Astrocyte (in vitro differentiated cells and primary cell): ENCODE measurements around the gene KIAA0040. TPM values are rescaled to one million over a fixed set of nuclear protein-coding genes. Genes with fewer than 3 reads are reported as not detected.

Experiments used
- DNase-seq: peaks from one replicate; pipeline ENCODE4 v3.0.0-alpha.2; 2010; ENCODE audit warnings: low read depth
- FAIRE-seq: peaks from 2 replicates; lab custom pipeline; 2011; peaks lifted over from hg19 to GRCh38; lab: Jason Lieb, UNC
- H2AFZ ChIP-seq: 2 replicates; pipeline ENCODE4 v1.6.0; 2012; ENCODE audit warnings: low read depth, low read length, inconsistent platforms
- H3K27ac ChIP-seq: 2 replicates; pipeline ENCODE4 v1.5.1; 2011; ENCODE audit warnings: low read depth, low read length, inconsistent platforms
- H3K27me3 ChIP-seq: 2 replicates; pipeline ENCODE4 v1.6.0; 2011; ENCODE audit warnings: low read length, inconsistent platforms; ENCODE audit not compliant: insufficient read depth
- H3K36me3 ChIP-seq: 2 replicates; pipeline ENCODE4 v1.5.1; 2011; ENCODE audit warnings: low read length, inconsistent platforms; ENCODE audit not compliant: insufficient read depth
- H3K4me1 ChIP-seq: 2 replicates; pipeline ENCODE4 v1.5.1; 2011; ENCODE audit warnings: low read length, inconsistent platforms; ENCODE audit not compliant: insufficient read depth
- H3K4me2 ChIP-seq: 2 replicates; pipeline ENCODE4 v1.6.0; 2012; ENCODE audit warnings: low read length, inconsistent platforms
- H3K4me3 ChIP-seq: 2 replicates; pipeline ENCODE4 v1.5.1; 2011; ENCODE audit warnings: low read depth, mild to moderate bottlenecking, low read length, inconsistent platforms; ENCODE audit not compliant: insufficient read depth
- H3K79me2 ChIP-seq: 2 replicates; pipeline ENCODE4 v1.6.0; 2012; ENCODE audit warnings: mild to moderate bottlenecking, low read length, inconsistent platforms; ENCODE audit not compliant: insufficient read depth
- H3K9ac ChIP-seq: 2 replicates; pipeline ENCODE4 v1.6.0; 2012; ENCODE audit warnings: mild to moderate bottlenecking, low read length, inconsistent platforms
- H3K9me3 ChIP-seq: 2 replicates; pipeline ENCODE4 v1.5.1; 2012; ENCODE audit warnings: low read depth, mild to moderate bottlenecking, low read length, inconsistent platforms; ENCODE audit not compliant: insufficient read depth
- H4K20me1 ChIP-seq: 2 replicates; pipeline ENCODE4 v1.6.0; 2012; ENCODE audit warnings: low read length, inconsistent platforms; ENCODE audit not compliant: insufficient read depth
- H3K27ac Mint-ChIP-seq: one replicate; pipeline ENCODE4 v1.8.0; 2021; ENCODE audit warnings: mild to moderate bottlenecking, mixed read lengths; ENCODE audit not compliant: unreplicated experiment
- H3K27me3 Mint-ChIP-seq: one replicate; pipeline ENCODE4 v1.8.0; 2021; ENCODE audit warnings: low read depth, mixed read lengths; ENCODE audit not compliant: unreplicated experiment
- H3K36me3 Mint-ChIP-seq: one replicate; pipeline ENCODE4 v1.8.0; 2021; ENCODE audit warnings: low read depth, mixed read lengths; ENCODE audit not compliant: unreplicated experiment
- H3K4me1 Mint-ChIP-seq: one replicate; pipeline ENCODE4 v1.8.0; 2021; ENCODE audit warnings: low read depth, mixed read lengths; ENCODE audit not compliant: unreplicated experiment
- H3K4me3 Mint-ChIP-seq: one replicate; pipeline ENCODE4 v1.8.0; 2021; ENCODE audit warnings: mild to moderate bottlenecking, moderate library complexity, mixed read lengths; ENCODE audit not compliant: unreplicated experiment
- H3K9me3 Mint-ChIP-seq: one replicate; pipeline ENCODE4 v1.8.0; 2021; ENCODE audit warnings: mild to moderate bottlenecking, mixed read lengths; ENCODE audit not compliant: unreplicated experiment
- CTCF ChIP-seq: IDR thresholded peaks from 2 replicates; pipeline ENCODE4 v1.5.1; 2011; ENCODE audit warnings: low read depth, mild to moderate bottlenecking, inconsistent platforms, low read length, moderate library complexity; ENCODE audit not compliant: insufficient read depth
- EZH2 ChIP-seq: IDR thresholded peaks from 2 replicates; pipeline ENCODE4 v1.6.1; 2012; ENCODE audit warnings: mild to moderate bottlenecking, low read length, inconsistent platforms; ENCODE audit not compliant: insufficient read depth
- total RNA-seq: library from RNA; stranded (reverse); gene quantifications from 2 replicates; pipeline ENCODE4 v1.2.1, GENCODE V29; 2021

KIAA0040 gene
- total RNA-seq, 1 donor from 2014 or later: 5.0 TPM

GRCh38 chr1:175126347-175126746 lies 66.2 kb downstream of the KIAA0040 start:
- no peak overlapping the region for H3K27ac Mint-ChIP-seq
- H3K27me3 ChIP-seq: no peaks in the 10 kb centered on the region
- H3K4me1 Mint-ChIP-seq: peaks cover 7% of the 10 kb centered on the region
- no peaks in the 10 kb centered on the region for H3K36me3 ChIP-seq
- H3K9me3 ChIP-seq: no peaks in the 10 kb centered on the region
- no peak overlapping the region for H2AFZ ChIP-seq
- H3K27ac ChIP-seq: no peak overlapping the region
- no peaks in the 10 kb centered on the region for H4K20me1 ChIP-seq
- DNase-seq (no peak), FAIRE-seq (no peak)
- H3K4me1 ChIP-seq: no peaks in the 10 kb centered on the region
- H3K9ac ChIP-seq: no peak overlapping the region
- no peak overlapping the region for H3K4me3 ChIP-seq
- no peak overlapping the region for H3K4me2 ChIP-seq
- peaks cover 2% of the 10 kb centered on the region for H3K27me3 Mint-ChIP-seq
- TF ChIP-seq EZH2: no peak
- no peak for TF ChIP-seq CTCF
- H3K4me3 Mint-ChIP-seq: no peak overlapping the region
- no peaks in the 10 kb centered on the region for H3K36me3 Mint-ChIP-seq
- no peaks in the 10 kb centered on the region for H3K9me3 Mint-ChIP-seq
- H3K79me2 ChIP-seq: no peaks in the 10 kb centered on the region

GRCh38 chr1:175124861-175125260 lies 67.7 kb downstream of the KIAA0040 start:
- FAIRE-seq (no peak), DNase-seq (no peak)
- H3K4me3 ChIP-seq: no peak overlapping the region
- TF ChIP-seq EZH2: no peak
- H3K79me2 ChIP-seq: no peaks in the 10 kb centered on the region
- H3K27ac Mint-ChIP-seq: peak overlapping the region; percentile 28
- H3K9me3 Mint-ChIP-seq: no peaks in the 10 kb centered on the region
- no peak overlapping the region for H3K27ac ChIP-seq
- H3K27me3 ChIP-seq: no peaks in the 10 kb centered on the region
- no peaks in the 10 kb centered on the region for H4K20me1 ChIP-seq
- H3K36me3 ChIP-seq: no peaks in the 10 kb centered on the region
- H3K27me3 Mint-ChIP-seq: peaks cover 2% of the 10 kb centered on the region
- no peaks in the 10 kb centered on the region for H3K36me3 Mint-ChIP-seq
- H2AFZ ChIP-seq: no peak overlapping the region
- H3K9me3 ChIP-seq: peaks cover 4% of the 10 kb centered on the region
- no peaks in the 10 kb centered on the region for H3K4me1 ChIP-seq
- no peak overlapping the region for H3K4me3 Mint-ChIP-seq
- H3K9ac ChIP-seq: no peak overlapping the region
- H3K4me1 Mint-ChIP-seq: peaks cover 1% of the 10 kb centered on the region
- H3K4me2 ChIP-seq: no peak overlapping the region

- peaks cover 2% of the 10 kb centered on the region for H3K27me3 ChIP-seq
- Mint-ChIP-seq H3K9me3 (no peaks in the 10 kb centered on the region), H3K27me3 (peaks cover 3% of the 10 kb centered on the region), H3K27ac (no peak overlapping the region), H3K4me3 (no peak overlapping the region), H3K4me1 (no peaks in the 10 kb centered on the region), H3K36me3 (no peaks in the 10 kb centered on the region)
- H3K27ac ChIP-seq: no peak overlapping the region
- no peak for DNase-seq
- no peak overlapping the region for H3K9ac ChIP-seq
- peaks cover 4% of the 10 kb centered on the region for H3K9me3 ChIP-seq
- no peak overlapping the region for H3K4me2 ChIP-seq
- no peaks in the 10 kb centered on the region for H4K20me1 ChIP-seq
- H3K4me3 ChIP-seq: no peak overlapping the region
- no peak for TF ChIP-seq CTCF
- TF ChIP-seq EZH2: no peak
- no peaks in the 10 kb centered on the region for H3K79me2 ChIP-seq
- no peaks in the 10 kb centered on the region for H3K4me1 ChIP-seq
- FAIRE-seq: no peak
- no peaks in the 10 kb centered on the region for H3K36me3 ChIP-seq
- no peak overlapping the region for H2AFZ ChIP-seq
Measured at GRCh38 chr1:175120511-175120910, 72.1 kb downstream of the KIAA0040 start.
